MV-4-11 (cell line): ENCODE data around the gene FTO.
"Not testable (repeated sequence)": the region's sequence is repeated elsewhere in the genome, so short reads cannot be mapped to it uniquely, and the experiment has no call there.

Experiments
- DNase-seq: peaks from one replicate; lab custom pipeline; 2025; lab: John Stamatoyannopoulos, UW

The FTO gene

DNA sequence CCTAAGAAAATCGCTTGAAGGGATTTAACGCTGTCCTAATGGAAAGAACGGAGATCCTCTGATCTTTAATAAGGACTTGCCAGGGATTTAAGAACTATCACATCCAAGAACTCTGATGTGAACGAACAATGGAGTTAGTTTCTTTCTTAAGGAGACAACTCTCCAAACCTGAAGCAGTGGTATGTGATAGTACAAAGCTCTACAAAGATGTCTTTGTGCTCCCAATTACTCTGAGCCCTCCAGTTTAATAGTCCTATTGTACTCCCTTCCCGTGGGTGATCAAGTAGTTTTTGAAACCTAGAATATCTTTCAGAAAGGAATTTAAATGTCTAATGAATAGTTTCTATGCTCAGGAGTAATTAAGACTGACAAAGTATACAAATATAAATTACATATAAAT is 123.8 kb downstream of the FTO start:
- no peak for DNase-seq

DNA sequence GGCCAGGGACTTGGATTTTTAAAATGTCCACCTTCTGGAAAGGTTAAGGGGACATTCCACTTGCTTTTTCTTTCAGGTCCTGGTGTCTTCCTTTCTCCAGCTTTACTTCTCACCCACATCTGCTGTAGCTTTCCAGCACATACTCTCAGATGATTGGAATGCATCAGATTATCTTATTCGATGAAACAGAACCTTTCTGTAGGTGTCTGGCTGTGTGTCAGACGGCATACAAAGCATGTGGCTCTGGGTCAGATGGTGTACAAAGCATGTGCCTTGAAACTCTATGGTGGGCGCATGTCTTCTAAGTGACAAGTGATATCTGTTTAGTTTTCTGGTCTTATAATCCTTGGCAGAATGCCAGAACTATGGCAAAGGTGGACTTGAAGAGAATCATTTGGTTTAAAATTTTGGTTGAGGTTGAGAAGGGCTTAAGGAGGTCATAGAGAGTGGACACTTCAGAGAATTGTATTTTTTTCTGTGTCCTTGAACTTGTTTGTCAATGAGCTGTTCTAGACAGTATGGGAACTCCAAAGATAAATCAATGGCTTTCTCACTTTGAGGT is 125.3 kb downstream of the FTO start:
- DNase-seq = no peak

DNA sequence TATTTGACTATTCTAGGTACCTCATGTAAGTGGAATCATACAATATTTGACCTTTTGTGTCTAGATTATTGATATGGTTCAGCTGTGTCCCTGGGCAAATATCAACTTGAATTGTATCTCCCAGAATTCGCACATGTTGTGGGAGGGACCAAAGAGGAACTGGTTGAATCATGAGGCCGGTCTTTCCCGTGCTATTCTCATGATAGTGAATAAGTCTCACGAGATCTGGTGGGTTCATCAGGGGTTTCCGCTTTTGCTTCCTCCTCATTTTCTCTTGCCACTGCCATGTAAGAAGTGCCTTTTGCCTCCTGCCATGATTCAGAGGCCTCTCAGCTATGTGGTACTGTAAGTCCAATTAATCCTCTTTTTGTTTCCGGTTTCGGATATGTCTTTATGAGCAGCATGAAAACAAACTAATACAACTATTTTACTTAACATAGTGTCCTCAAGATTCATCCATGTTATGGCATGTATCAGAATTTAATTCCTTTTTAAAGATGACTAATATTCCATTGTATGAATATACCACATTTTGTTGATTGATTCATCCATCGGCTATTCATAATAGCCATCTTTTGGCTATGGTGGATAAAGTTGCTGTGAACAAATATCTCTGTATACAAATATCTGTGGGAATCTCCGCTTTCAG is 129.1 kb downstream of the FTO start:
- no peak for DNase-seq

DNA sequence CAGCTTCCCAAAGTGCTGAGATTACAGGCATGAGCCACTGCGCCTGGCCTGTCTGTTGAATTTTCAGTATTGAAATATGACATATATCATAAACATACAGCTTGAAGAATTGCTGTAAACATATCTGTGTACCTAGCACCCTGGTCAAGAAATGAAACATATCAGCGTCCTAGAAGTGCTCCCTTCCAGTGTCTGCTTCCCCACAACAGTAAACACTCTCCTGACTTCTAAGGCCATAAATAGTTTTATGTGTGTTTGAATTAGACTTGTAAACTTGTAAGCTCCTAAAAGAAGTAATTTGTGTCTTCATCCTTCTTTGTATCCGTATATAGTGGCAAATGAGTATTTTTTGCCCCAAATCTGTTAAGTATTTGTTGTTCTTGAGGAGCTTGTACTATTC is 132.2 kb downstream of the FTO start:
- no peak for DNase-seq

DNA sequence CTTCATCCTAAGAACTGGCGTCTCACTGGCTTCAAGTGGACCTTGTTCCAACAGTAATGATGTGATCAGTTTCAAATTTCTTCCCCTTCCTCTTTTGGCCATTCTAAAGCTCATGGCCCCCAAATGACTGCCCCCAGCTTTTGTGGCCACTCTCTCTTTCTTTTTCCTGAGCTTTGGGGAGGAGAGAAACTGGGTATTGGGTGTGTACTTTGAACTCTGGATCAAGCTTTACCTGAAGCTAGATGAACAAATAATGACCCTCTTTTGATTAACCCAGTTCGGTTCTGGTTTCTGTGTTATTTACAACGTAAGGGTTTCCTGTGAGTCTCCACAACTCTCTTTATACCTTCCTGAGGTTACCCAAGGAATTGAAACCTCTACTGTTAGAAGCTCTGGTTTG is 132.7 kb downstream of the FTO start:
- no peak for DNase-seq

DNA sequence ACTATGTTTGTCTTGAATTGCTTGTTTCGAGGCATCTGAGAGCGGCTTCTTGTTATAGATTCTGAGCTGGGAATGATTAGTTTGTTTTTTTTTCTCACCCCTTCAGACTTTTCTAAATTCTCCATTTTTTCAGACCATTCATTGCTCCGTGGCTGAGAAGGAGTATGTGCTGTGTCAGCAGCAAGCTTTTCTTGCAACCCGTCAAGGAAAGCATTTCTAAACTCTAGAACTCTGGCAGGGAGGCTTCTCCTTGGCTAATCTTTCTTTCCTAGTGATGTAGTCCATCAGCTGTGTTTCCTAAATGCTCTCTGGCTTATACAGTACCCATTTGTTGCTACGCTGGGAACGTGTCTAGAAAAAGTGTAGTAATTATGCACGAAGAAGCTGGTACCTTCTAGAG is 133.5 kb downstream of the FTO start:
- no peak for DNase-seq

DNA sequence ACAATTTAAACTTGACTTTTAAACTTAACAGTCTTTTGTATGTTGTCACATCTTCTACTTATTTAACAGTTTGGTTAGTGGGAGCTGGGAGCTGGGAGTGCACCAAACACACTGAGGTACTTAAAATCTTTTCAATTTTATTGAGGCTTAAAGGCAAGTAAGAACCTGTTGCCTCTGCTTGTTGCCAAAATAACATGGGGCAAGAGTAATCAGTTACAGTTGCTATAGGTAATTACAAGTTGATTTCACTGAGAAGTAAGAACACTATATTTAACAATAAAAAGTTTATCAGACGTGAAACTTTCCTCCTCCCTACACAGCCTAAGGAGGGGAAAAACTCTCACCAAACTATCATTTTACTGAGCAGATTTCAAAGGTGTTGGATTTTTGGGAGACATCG is 135.2 kb downstream of the FTO start:
- DNase-seq = no peak

DNA sequence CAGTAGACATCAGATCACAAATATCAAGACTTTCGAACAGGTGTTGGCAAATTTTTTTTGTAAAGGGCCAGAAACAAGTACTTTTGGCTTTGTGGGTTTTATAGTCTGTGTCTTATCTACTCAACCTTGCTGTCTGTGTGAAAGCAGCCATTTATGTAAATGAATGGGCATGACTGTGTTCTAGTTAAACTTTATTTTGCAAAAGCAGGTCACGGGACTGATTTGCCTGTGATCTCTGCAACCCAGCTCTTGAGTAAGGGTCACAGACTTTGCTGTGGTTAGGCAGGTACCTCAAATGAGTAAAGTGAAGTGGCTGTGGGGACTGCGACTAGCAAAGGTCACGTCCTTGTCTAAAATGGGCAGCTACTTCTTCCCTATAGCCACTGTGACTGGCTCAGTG is 136.5 kb downstream of the FTO start:
- no peak for DNase-seq

DNA sequence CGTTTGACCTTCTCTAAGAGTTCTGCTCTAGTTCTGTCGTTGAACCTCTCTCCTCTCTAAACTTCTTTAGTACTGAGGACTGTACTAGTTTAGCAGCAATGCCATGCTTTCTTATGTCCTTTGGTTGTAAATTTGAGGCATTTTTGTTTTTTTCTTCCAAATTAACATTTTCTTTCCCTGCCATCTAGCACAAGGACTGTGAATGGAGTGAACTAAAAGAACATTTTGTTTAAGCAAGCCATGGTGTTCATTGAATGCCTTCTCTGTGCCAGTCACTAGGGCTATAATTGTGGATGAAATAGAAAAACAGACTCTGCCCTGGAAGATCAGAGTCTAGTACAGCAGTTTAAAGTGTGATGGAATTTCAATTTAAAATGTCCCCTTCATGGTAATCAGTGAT is 137.9 kb downstream of the FTO start:
- no peak for DNase-seq

DNA sequence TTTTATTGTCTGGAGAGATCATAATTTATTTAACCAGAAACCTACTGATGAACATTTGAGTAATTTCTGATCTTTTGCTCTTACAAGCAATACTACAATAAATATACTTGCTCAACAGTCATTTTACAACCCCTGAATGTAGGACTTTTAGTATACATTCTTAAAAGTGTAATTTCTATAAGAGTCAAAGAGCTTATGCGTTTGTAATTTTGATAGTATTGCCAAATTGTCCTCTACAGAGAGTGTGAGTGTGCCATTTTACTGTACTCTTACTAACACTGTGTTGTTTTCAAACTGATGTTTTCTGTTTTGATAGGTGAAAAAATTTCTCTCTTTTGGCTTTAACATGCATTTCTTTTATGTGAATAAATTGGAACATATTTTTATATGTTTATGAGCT is 139.1 kb downstream of the FTO start:
- no peak for DNase-seq

DNA sequence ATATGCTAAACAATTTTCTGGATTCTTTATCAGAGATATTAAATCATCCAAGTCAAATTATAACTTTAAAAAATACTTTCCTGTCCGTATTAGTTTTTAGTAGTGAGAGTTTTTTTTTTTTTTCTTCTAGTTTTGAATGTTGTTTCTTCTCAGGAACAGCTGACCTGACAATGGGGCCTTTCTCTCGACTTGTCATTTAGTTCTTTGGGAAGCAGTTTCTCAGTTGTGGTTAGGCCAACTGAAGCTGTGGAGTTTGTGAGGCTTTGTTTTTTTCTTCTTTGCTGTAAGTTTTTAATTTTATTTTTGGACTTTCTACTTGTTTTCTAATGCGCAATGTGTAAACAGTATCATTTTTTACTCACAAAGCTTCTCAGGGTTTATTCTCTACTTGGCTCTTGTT is 140.8 kb downstream of the FTO start:
- no peak for DNase-seq

DNA sequence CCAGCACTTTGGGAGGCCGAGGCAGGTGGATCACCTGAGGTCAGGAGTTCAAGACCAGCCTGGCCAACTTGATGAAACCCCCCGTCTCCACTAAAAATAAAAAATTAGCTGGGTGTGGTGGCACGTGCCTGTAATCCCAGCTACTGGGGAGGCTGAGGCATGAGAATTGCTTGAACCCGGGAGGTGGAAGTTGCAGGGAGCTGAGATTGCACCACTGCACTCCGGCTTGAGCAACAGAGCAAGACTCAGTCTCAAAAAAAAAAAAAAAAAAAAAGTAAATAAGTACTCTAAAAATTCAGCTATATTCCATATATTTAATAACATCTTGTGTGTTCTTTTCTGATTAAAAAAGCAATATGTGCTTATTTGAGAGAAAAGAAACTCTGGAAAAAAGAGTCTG is 142.6 kb downstream of the FTO start:
- not testable (repeated sequence) for DNase-seq

DNA sequence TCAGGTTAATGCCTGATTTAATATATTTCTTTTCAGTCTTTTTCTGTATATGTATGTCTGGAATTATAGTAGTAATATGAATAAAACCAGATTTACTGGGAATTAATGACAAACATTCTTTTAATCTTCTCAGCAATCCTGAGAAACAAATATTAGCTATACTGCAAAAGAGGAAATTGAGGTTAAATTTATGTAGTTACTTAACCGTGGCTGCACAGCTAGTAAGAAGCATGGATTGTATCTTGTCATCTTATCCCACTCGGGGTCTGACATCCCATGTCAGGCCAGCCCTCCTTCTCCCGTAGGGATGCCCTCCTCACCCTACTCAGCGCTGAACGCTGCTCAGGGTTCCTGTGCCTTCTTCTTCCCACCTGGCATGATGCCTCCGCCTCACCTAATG is 143.0 kb downstream of the FTO start:
- DNase-seq = no peak

DNA sequence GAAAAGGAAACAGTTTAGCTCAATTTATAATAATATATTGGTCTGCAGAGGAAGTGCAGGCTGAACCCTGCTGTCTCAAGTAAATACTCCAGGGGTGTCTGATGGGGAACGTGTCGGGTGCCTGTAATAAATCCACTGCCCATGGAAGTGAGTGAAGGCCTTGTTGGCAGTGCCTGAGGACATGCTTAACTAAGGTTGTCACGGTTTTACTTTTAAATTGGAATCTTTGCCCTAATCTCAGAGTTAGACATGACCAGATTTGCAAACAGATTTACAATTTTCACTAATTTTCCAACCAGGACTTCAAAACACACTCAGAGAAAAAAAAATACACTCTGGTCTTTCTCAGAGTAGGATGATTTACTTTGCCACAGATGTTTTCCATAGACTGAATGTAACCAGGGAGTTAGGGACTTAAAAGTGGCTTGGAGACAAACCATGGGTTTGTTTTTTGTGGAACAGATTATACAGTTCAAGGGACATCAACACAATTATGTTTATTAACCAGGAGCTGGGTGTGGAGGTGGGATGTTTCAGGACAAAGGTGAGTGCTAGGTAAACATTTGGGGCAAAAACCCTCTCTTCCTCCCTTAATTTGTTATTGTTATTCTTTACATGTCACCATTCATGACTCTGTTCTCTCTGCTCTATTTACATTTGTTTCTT is 144.5 kb downstream of the FTO start:
- no peak for DNase-seq

DNA sequence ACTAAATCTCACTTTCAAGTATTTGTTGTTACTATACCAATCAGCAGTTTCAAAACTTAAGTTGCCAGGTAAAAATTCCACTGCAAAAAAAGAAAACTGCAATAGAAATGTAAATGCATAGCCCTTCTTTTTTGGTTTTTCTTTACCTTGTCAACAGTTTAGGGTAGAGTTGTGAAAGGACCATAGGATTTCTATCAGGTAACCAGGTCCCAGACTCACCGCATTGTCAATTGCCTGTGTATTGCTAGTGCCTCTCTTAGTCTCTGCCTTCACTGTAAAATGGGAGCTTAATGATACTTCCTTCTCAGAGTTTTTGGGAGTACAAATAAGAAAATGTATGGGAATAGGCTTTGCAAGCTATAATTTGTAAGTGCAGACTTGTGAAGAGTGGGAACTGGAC is 145.0 kb downstream of the FTO start:
- no peak for DNase-seq

DNA sequence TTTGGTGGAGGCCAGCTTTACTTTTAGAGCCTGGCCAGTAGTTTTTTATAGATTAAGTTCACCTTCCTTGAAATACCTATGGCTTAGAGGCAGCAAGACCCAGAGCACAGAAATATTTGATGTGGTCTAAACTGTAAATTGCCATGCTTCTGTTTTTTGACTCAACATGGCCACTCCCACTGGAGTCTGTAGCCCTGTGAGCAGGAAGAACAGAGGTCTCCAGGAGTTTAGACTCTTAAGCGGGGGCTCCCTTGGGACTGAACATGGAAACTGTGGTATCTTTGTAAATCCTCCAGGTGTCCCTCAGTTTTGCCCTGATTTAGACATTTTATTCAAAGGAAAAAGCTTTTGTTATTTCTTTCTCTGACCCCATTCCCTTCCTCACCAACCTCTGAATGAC is 145.6 kb downstream of the FTO start:
- no peak for DNase-seq

DNA sequence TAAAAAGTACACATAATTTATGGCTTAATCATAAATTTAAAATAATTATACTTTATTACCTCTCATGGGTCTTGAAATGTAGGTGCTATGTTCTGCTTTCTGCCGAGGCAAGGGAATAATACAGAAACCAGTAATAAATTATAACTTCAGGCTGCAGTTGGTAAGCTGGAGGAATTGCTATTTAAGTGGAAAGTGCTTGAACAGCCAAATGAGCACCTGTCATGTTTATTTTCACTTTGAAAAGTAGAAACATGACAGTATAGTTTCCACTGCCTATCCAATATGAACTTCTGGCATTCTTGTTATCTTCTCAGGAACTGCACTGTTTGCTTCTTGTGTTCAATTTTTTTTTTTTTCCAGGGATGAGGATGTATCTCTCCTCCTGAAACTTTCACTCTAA is 146.0 kb downstream of the FTO start:
- DNase-seq = no peak

DNA sequence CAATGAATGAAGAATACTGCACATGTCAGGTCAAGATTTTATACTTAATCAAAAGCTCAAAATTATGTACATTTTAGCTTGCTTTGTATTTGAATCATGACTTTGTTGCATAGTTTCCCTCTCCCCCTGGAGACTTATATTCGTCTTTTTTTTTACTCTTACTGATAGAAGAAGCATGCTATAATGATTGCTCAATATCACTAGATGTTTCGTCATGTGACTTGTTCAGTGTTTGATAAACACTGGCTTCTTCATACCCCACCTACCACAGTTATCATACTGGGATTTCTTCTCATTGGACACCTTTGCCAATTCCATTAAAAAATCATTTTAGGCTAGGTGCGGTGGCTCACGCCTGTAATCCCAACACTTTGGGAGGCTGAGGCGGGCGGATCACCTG is 148.7 kb downstream of the FTO start:
- DNase-seq = peak; percentile 20

DNA sequence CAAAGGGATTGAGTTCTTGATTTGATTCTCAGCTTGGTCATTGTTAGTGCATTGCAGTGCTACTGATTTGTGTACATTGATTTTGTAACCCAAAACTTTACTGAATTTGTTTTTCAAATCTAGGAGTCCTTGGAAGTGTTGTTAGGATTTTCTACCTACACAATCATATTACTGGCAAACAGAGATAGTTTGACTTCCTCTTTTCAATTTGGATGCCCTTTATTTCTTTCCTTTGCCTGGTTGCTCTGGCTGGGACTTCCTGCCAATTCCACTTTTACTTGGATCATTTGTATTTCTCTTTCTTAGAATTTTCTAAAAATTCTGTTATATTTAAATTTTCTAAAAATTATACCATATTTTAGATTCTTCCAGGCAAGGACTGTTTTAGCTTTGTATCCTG is 151.1 kb downstream of the FTO start:
- no peak for DNase-seq

DNA sequence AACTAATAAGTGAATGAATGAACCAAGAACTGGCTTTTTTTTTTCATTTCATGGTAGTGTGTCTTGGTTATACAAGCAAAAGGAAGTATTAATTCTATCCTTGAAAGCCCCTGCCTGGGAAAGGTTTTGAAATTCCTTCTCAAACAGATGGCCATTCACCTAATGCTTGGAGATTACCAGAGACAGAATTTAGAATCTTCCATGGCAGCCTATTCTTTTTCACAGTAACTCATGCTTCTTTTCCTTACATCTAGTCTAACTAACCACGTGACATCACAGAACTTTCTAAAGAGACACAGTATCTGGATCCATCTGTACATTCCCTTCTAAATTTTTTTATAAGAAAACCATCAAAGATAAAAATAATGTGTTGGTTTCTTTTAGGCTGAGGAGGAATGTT is 151.6 kb downstream of the FTO start:
- no peak for DNase-seq

DNA sequence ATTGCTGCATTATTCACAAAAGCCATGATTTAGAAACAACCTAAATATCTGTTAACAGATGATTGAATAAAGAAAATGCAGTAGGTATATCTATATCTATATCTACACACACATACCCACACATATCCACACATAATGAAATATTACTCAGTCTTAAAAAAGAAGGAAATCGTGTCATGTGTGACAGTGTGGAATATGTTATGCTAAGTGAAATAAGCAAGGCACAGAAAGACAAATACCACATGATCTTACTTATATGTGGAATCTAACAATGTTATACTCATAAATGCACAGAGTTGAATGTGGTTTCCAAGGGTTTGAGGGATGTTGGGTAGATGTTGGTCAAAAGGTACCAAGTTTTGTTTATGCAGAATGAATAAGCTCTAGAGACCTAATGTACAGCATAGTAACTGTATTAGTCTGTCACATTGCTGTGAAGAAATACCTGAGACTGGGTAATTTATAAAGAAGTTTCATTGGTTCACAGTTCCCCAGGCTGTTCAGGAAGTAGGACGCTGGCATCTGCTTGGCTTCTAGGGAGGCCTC is 156.1 kb downstream of the FTO start:
- DNase-seq = no peak

DNA sequence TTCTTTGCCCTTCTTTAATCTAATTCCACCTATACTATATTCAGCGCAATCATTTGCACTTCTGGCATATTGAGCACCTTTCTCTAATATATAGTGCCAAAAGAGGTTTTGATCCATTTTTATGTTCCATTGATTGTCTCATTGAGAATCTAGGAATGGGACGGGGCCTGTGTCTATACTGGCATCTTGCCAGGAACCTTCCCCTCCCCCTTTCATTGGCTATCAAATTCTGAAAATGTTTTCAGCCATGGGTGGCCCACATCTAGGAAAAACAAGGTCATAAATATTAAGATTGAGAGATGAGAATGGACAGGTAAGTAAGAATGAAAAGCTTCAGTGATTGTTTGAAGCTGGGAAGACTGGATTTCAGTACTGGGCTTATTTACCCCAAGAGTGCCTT is 159.9 kb downstream of the FTO start:
- no peak for DNase-seq

DNA sequence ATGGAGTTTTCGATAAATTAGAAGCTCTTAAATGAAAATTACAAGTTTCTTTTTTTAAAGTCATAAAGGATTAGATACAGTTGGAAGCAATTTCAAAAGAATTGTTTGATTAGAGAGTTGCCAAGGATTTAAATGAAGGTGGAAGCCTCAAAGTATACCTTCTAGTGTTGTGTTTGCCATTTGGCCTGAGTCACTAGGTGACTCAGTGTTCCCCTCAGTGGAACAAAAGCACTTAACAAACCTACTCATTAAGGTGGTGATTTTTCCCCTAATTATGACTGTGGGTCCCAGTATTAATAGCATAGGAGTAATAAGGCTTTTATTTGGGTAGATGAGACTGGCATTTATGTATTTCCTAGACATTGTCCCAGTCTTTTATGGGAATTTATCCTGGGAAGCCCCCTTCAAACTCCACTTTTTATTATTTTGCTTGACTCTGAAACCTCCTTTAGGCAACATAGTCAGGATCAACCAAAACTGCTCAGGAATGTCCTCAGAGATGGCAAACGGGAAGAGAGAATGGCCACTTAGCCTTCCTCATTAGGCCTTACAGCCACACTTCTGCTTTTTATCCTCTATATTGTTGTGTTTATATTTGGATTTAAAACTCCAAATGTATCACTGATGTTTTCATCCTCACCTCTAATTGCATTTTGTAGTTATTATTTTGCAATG is 161.0 kb downstream of the FTO start:
- DNase-seq = peak; percentile 70
